ENCODE measurements around the gene HSPB7.
"Not testable (repeated sequence)": the region's sequence is repeated elsewhere in the genome, so short reads cannot be mapped to it uniquely, and the experiment has no call there.

HSPB7 gene

DNA sequence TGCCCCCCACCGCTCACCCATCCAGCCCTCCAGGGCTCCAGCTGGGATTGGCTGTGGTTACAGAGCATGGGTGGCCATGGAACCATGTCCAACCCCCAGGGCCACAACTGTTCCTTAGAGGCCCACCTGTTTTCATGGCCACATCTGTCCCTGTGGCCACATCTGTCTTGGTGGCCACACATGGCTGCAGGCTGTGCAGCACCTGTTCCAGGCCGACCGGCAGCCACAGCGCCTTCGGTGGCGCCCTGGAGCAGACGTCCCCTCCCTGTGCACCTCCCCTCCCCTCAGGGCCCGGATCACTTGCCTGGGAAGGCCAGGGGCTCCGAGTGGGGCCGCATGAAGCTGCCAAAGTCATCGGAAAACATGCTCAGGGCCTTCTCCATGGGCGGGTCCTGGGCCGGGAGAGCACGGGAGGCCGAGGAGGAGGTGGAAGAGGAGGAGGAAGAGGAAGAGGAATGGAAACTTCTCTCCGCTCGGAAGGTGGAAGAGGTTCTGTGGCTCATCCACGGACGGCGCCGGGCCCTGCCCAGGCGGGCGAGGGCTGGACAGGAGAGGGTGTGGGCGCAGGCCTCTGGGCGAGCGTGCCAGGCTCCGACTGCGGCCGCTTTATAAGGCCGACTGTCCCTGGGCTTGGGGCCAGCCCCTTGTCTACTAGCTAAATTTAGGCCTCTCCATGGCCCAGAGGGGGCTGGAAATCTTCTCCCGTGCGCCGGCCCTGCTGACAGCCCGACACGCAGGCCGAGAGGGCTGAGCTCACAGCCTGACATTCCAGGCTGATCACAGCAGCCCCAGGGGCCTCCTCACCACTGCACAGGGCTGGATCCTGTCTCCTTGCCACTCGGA is at the start of gene HSPB7:
Gene HSPB7, minus strand, starts transcription at position 583 of the 843 bp plus-strand sequence. Its CDS starts 80 bp downstream, at position 503.
- DNase-seq: no peak

DNA sequence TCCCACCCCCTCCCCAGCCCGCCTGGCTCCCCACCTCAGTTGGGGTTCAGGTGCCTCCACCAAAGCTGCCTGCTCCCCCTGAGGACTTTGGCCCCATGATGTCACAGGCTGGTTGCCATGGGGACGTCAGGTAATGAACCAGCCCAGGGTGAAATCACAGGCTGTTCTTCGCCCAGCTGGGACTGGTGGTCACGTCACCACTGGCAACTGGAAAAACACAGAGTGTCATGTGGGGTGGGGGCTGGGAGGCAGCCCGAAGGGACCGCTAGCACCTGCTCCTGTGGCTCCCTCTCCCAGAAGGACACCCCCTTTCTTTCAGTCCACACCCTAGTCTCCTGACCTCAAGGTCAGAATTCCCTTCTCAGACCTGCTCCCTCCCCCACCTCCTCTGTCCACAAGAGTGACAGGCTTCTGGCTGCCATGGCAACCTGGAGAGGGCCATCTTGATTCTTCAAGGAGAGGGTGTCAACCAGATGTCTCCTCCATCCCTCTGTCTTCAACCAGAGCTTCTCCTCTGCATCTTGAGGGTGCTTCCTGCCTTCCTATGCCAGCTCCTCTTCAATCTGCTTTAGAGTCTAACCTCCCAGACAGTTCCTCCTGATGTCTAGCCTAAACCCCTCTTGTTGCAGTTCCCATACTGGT is 49.4 kb upstream of the HSPB7 start:
- no peak for DNase-seq

DNA sequence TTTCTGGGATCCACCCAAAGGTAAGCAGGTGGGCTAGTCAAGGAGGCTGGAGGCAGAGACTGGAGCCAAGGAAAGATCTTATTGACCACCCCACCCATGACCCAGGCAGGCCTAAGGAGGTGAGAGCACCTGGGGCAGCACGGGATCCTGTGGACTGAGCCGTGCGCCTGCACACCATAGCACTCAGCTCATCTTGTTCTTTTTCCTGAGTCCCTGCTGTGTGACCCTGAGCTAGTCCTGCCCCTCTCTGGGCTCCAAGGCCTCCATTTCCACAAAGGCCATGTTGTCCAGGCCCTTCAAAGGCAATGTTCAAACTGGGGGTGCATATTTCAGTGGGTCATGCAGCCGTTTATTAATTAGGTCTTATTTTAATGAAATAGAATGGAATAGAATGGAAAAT is 48.4 kb upstream of the HSPB7 start:
- DNase-seq: no peak

DNA sequence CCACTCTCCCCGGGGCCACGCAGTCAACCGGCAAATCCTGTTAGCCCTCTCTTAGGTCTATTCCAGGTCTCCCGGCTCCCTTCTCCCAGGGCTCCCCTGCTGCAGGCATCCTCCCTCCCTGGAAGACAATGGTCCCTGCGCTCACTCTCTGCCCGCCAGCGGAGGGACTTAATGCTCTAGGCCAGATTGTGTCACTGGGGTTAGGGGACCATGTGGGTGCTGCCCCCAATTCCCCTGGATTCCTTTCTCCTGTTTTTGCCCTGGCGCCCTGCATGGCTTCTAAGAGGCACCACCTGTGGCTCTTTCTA is 47.4 kb upstream of the HSPB7 start:
- DNase-seq: no peak

DNA sequence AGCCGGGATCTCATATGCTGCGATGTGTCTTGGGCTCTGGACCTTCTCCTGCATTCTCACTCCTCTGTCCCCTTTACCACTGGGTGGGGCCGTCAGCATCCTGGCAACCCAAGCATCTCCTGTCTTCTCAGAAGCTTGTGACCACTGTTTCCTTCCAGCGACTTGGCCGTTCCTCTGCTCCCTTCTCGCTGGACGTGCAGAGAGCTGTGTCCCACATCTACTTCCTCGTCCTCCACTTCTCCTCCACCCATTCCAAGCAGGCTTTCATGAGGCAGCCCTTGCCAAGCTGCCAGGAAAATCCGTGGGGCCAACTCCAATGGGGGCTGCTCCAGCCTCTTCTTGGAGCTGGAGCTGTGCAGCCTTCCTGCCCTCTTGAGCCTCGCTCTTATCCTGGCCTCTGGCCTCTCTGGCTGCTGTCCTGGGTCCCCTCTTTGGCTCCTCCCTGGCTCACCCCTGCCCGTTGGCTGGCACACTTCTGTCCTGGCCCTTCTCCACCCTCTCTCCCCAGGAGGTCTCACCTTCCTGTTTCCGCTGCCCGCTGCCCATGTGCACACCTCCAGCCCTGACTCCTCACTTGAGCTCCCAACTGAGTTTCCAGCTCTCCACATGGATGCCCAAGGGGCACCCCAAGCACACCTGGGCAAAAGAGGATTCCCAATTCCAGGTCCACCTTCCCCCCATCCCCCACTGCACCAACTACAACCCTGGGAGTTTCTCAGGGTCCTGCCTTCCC is 46.9 kb upstream of the HSPB7 start:
- no peak for DNase-seq

DNA sequence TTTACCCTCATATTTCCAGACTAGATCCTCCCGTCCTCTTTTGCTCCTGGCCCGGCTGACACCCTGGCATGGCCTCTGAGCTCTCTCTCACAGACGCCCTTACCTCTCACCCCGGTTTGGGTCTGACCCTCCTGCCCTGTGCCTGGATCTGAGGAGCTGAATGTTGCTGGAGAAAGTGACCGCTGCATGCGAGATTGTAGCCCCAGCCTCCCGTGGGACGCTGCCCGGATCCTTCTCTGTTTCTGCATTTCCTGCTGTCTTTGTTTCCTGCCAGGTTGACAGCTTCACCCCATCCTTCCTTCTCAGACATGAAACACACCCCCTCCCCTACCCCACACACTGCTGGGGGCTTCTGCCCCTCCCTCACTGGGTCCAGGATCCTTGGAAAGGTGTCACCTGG is 46.1 kb upstream of the HSPB7 start:
- no peak for DNase-seq

DNA sequence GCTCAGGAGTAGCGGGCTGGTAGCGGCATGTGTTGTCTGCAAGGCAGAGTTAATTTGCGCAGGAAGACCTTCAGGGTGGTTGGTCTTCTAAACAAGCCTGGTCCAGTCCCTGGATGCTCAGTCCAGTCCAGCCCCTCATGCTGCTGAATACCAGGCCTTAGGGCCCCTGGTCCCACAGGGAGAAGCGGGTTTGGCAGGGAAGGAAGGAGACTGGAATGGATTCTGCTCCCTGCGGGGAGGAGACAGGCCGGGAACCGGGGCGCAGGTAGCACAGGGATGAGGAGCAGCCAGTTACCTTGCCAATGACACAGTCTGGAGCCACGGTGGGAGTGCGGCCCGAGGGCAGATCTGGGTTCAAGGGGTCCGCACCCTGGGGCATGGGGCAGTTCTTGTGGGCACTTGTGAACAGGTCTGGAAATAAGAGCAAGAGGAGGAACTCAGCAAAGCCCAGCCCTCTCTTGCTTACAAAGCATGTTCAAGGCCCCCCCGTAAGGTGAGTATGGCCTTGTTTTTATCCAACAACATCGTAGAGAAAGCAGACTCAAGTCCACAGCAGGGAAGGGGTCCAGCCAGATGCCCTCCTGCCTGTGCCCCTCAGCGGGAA is 45.5 kb upstream of the HSPB7 start:
- no peak for DNase-seq

DNA sequence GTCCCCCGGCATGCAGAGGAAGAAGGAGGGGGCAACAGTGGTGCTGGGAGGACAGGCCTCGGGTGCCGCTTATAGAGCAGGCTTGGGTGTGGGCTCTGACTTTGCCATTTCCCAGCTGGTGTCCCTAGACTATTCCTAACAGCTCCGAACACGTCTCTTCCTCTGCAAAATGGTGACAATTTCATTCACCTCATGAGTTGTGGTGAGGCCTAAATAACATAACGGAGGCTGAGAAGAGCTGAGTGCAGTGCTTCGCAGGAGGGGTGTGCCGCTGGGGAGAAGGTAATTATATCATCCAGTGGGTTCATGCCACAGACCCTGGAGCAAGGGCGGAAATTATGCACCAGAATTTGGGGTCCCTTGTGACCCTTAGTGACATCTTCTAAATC is 44.8 kb upstream of the HSPB7 start:
- DNase-seq: not testable (repeated sequence)

DNA sequence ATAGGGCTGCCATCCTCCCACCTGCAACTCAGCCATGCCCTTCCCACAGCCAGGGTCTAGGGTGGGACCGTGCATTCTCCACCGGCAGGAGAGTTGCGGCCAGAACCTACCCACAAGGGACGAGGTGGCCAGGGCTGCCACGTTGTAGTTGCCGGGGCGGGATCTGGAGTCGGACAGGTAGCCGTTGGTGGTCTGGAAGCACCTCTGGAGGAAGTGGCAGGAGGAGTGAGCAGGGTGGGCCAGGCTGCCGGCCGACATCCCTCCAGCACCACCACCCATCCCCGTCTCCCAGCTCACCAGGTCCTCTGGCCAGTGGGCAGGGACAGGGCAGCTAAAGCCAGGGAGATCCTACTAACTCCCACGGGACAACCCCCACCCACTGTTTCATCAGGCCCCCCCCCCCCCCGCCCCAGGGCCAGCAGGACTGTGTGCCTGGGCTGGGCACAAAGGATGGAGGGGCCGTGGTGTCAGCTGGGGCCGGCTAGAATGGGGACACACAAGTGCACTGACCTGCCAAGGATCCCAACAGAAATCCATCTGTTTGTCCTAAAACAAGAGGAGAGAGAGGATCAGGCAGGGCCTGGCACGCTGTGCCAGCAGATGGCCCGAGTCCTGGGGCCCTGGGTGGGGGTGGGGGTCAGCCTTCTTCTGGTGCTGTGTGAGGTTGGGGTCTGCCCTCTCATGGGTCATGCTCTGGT is 44.3 kb upstream of the HSPB7 start:
- not testable (repeated sequence) for DNase-seq

DNA sequence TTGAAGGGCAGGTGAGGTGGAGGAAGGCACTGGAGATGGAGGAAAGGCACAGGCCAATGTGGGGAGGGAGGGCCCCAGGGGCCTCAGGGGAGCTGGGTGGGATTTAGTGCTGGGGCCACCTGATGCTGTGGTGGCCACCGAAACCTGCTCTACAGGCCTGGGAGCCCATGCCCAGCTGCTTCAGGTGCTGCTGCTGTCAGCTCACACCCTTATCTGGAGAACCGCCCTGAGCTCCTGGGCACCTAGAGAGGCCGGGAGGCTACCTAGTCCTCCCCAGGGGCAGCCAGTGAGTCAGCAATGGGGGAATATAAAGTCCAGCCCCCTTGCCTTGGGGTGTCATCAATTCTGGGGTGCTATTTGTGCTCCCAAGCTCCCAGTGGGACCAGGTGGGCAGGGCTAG is 43.4 kb upstream of the HSPB7 start:
- no peak for DNase-seq

DNA sequence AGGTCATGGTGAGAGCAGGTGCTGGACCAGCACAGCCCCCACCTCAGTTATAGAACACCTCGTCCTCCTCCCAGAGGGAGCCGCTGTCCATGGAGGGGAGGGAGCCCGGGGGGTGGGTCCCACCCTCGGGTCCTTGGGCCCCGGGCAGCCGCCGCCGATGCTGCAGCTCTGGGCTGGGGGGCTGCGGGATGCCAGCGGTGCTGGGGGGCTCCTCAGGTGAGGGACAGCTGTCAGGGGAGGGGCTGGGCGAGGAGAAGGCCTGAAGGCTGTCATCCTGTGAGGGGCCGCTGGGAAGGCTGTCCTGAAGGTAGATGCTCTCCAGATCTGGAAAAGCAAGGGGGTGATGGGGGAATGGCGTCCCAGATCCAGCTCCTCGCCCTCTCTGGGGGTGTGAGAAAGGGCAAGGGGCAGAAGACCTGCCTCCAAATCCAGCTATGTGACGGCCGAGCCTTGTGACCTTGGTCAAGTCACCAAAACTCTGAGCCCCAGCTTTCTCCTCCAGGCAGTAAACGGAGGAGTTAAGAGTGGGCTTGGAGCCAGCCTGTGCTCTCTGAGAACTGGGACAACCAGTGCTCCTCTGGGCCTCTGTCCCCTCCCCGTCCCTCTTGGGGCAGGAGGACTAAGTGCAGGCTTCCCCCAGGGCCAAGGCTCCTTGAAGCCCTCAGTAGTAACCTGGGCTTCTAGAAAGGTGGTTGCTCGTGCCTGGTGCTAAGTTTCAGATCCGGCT is 40.7 kb upstream of the HSPB7 start:
- DNase-seq: not testable (repeated sequence)

DNA sequence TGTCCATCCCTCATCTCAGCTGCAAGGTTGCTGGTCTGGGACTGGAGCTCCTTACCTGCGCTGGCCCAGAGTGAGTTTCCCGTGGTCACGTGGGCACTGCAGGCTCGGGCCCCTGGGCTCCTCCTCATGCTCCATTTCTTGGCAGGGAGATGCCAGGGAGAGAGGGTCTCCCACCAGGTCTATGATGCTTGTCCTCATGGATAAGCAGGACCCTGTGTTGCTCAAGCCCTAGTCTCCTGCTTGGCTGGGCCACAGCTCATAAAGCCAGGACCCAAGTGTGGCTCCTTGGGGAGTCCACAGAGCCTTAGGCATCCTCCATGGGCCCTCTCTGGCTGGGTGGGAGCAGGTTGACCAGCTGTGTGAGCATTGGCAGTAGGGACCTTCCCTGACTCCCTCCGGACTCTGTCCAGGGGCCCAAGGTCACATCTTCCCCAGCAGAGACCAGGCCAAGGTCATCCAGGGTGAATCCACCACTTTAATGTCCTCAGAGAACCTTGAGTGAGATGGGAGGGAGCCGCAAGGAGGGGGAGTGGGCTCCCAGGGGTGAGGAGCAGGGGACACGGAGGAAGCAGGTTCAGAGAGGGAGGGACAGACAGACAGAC is 39.6 kb upstream of the HSPB7 start:
- not testable (repeated sequence) for DNase-seq

DNA sequence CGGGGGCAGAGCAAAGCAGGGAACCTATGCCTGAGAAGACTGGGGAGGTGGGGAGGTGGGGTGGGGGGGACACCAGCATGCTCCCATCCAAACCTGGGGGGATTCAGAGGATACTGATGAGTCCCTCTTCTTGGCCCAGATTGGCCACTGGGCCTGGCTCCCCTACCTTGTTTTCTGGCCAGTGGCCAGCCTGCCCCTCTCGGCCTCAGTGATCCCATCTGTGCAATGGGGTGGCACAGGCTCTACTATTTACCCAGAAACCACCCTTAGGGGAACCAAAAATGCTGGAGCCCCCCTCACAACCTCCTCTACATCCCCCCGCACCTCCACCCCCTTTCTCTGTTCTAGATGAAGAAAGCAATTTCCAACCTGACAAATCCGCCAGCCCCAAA is 38.7 kb upstream of the HSPB7 start:
- not testable (repeated sequence) for DNase-seq

DNA sequence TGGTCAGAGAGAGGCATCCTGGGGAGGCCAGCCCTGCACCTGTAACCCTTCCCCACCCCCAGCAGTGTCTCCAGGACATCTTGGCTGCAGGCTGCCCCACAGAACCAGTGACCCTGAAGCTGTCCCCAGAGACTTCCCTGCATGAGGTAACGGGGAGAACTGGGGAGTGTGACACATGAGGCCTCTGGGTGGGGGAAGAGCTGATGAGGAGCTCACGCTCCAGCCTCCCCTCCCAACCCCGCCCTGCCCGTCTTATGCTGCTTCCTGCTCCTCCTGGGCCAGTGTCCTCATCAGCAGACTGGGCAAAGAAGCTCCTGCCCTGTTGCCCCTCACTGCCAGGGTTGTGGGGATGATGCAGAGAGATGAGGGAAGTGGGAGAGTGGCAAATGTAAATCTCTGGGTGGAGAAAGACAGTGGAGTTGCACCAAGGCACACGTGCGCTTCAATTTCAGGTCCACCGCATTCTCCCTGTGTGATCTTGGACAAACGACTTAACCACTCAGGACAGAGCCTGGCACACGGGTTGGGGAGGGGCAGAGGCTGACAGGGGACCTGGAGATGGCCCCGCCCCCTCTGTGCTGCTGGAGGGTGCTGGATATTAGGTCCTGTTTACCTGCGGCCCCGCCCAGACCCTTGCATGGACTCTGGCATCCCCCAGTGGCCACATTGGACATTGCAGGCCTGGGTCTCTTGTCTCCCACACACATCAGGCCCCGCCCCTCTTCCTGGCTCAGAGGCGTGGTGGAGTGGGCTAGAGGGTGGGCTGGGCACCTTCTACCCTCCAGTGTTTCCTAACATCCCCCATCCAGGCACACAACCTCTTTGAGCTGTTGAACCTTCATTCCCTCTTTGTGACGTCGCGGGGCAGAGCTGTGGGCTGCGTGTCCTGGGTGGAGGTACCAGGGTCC is 38.0 kb upstream of the HSPB7 start:
- DNase-seq: peak; percentile 74 to 80

DNA sequence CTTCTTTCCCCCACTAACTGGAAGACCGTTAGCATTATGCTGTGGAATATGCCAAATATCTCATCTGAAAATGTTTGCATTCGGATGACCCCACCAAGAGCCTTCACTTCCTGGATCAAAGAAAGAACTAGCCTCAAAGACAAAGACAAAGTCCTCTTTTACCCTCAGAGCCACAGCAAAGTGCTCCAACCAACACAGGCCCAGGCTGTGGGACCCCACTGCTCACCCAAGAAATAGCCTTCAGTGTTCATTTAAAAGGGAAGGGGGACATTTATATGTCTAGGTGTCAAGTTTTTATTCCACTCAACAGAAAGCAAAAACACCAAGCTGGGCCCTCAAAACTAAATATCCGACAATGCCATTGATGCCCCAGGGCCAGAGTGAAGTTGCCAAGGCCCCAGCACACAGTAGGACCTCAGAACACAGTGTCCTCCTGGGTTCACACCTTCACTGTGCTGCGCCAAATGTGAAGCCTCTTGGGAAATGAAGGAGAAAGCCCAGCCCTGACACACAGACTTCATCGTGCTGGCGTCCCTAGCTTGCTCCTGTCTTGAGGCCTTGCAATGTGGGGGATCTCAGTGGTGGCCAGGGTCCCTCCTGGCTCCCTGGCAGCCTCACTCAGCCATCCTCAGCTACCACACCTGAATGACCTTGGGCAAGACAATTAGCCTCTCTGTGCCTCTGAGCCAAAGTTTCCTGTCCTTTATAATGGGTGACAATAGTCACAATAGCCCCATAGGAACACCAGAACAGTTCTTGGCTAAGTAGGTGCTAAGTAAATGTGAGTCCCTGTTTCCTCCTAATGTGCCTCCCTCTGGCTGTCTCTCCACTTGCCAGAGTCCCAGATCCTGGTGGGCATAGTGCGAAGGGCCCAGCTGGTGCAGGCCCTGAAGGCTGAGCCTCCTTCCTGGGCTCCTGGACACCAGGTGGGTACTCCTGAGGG is 37.0 kb upstream of the HSPB7 start:
- no peak for DNase-seq

DNA sequence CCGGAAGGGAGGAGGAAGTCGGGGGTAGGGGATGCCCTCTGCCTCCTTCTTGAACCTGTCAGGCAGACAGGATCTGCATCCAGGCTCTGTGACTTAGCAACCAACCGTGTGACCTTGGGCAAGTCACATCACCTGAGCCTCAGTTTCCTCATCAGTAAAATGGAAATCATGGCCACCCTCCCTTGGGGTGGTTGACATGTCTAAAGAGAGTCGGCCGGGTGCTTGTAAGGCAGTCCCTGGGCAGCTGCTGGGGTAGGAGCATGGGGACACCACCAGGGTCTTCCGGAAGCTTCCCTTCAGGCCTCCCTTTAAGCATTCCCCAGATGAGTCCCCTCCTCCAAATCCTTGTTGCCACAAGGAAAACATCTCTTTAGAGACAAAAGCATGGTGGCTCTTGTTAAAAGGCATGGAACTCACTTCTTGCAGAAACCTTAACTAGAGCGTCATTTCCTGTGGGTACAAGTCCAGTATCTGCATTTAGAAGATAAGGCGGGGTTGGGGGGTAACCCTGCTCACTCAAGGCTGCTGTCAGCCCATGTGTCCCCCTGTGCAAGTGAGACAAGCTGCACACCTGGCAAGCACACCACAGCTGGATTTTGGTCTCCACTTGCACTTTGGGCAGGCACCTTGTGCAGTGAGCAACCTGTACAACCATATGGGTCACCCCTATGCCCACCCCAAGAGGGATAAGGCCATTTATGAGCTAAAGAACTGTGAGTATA is 36.1 kb upstream of the HSPB7 start:
- DNase-seq: no peak

DNA sequence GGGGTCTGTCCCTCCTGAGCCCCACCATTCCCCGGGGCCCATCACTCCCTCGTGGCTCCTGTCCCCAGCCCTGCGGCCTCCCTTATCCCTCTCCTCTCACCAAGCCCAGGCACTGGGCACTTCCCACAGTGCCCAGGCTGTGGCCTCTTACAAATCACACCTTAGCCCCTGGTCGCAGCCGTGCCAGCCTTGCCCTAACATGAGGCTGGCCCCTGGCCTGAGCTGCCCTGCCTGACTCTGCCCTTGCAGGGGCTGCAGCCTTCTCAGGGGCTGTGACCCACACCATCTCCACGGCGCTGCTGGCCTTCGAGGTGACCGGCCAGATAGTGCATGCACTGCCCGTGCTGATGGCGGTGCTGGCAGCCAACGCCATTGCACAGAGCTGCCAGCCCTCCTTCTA is 34.1 kb upstream of the HSPB7 start:
- DNase-seq: not testable (repeated sequence)

DNA sequence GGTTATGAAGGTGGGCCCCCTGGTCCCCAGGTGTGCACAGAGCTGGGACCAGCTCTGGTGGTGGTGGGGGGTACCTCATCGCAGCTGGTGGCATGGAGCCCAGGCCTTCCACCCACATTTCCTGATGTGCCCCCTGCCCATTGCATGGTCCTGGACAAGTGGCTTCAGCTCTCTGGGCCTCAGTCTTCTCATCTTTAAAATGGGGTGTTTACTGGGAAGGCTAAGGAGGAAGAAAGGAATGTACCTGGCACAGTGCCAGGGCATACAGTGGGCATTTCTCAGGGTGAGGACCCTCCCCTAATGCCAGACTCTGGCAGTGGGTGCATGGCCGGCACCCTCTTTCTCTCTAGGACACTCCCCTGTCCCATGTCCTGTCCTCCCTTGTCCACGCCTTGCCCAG is 33.2 kb upstream of the HSPB7 start:
- no peak for DNase-seq

DNA sequence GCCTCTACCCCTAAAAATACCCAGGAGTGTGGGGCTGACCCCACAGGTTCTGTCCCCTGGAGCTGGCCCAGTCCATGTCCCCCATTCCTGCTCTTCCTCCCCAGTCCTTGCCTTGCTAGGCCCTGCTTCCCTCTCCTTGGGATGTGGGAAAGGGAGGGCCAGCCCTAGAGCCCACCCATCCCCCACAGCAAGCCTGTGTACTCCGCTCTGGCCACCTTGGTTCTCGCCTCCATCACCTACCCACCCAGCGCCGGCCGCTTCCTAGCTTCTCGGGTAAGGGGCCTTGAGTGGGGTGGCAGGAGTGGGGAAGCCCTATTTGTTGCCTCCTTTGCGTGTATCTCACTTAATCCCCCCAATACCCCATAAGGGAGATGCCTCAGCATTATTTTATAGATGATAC is 32.5 kb upstream of the HSPB7 start:
- no peak for DNase-seq

Measured in NCI-H446 (cell line).